Measurements from ENCODE around the gene FAM3B.

DNA sequence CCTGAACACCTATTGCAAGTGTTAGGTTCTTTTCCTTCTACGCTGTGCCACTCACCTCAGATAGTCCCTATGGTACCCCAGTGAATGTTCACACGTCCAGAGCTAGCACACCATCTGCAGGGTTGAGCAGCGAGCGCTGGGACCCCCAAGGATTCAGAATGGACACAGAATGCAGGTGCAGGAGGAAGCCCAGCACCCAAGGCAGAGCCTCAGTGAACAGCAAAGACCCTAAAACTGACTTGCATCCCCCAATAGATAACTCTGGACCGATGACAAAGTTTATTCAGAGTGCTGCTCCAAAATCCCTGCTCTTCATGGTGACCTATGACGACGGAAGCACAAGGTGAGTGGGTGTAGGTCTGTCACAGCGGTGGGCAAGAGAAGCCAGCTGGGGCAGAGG is 30.2 kb downstream of the FAM3B start:
- no peak for TF ChIP-seq RAD21 (conservative IDR thresholded peaks at IDR 0.05)
- TF ChIP-seq CTCF (IDR thresholded peaks at IDR 0.05; ENCODE audit: poor library complexity, severe bottlenecking), result no peak
- TF ChIP-seq POLR2AphosphoS5 (IDR thresholded peaks at IDR 0.05), result no peak
- TF ChIP-seq REST (IDR thresholded peaks at IDR 0.05; ENCODE audit: borderline replicate concordance), result no peak
- TF ChIP-seq MXI1 (conservative IDR thresholded peaks at IDR 0.05; ENCODE audit: poor library complexity, severe bottlenecking), result no peak
- no peak for TF ChIP-seq SMC3 (conservative IDR thresholded peaks at IDR 0.05; ENCODE audit: poor library complexity)
